Natural killer cell (primary cell): ENCODE measurements around the gene GPATCH2L. TPM values are rescaled to one million over a fixed set of nuclear protein-coding genes. Genes with fewer than 3 reads are reported as not detected.

ENCODE experiments used
- ATAC-seq, 3 donors: fragments of 150-1000 bp in 2 of 3; fragments of 200-7000 bp in 1 of 3; cut with Tn5 transposase; 1 replicate in 1 of 3; 2 replicates in 2 of 3; pipeline ENCODE4 v1.10.0; 2021; ENCODE audit warnings: mild to moderate bottlenecking in 2 of 3, moderate library complexity in 2 of 3
- DNase-seq, 2 donors: peaks; one replicate each; pipeline versions ENCODE4 v3.0.0 to v3.0.0-alpha.2; 2013 to 2021; ENCODE audit warnings: mixed read lengths in 1 of 2
- H3K27ac ChIP-seq: one replicate; pipeline ENCODE4 v1.5.1; 2013; ENCODE audit warnings: mild to moderate bottlenecking, low read length
- H3K27me3 ChIP-seq: one replicate; pipeline ENCODE4 v1.6.1; 2013; ENCODE audit warnings: low read length; ENCODE audit not compliant: control insufficient read depth, insufficient read depth
- H3K36me3 ChIP-seq: one replicate; pipeline ENCODE4 v1.6.1; 2013; ENCODE audit warnings: low read length; ENCODE audit not compliant: control insufficient read depth, insufficient read depth
- H3K4me1 ChIP-seq: one replicate; pipeline ENCODE4 v1.6.1; 2013; ENCODE audit warnings: low read length; ENCODE audit not compliant: control insufficient read depth, insufficient read depth
- H3K4me3 ChIP-seq: one replicate; pipeline ENCODE4 v1.5.1; 2013; ENCODE audit warnings: low read length
- H3K9me3 ChIP-seq: one replicate; pipeline ENCODE4 v1.6.1; 2013; ENCODE audit warnings: low read length; ENCODE audit not compliant: control insufficient read depth, insufficient read depth
- H3K27ac Mint-ChIP-seq, 2 donors: one replicate each; pipeline ENCODE4 v1.8.0; 2022; ENCODE audit warnings: mild to moderate bottlenecking in 2 of 2, mixed read lengths in 2 of 2, moderate library complexity in 1 of 2
- H3K27me3 Mint-ChIP-seq, 2 donors: one replicate each; pipeline ENCODE4 v1.8.0; 2022; ENCODE audit warnings: low read depth in 2 of 2, mixed read lengths in 2 of 2
- H3K36me3 Mint-ChIP-seq: one replicate; pipeline ENCODE4 v1.8.0; 2022; ENCODE audit warnings: mixed read lengths
- H3K4me1 Mint-ChIP-seq, 2 donors: one replicate each; pipeline ENCODE4 v1.8.0; 2022; ENCODE audit warnings: mixed read lengths in 2 of 2
- H3K4me3 Mint-ChIP-seq: one replicate; pipeline ENCODE4 v1.8.0; 2022; ENCODE audit warnings: mild to moderate bottlenecking, moderate library complexity, mixed read lengths
- H3K9me3 Mint-ChIP-seq, 2 donors: one replicate each; pipeline ENCODE4 v1.8.0; 2022; ENCODE audit warnings: mixed read lengths in 2 of 2
- WGBS: methylation state at CpG from one replicate; pipeline ENCODE4 v1.1.7; 2013; ENCODE audit warnings: missing lambda C conversion rate; ENCODE audit not compliant: insufficient coverage; 5-methylcytosine and 5-hydroxymethylcytosine counted together
- intact Hi-C: fragments of 100-400 bp; cut with micrococcal nuclease; formaldehyde crosslinking; loops from one replicate; pipeline ENCODE4 v1.14.2; 2022
- total RNA-seq, 4 donors: library from RNA; stranded (reverse); fragments of 120-200 nt in 1 of 4; gene quantifications; one replicate each; pipeline versions ENCODE4 v1.2.3 to v1.2.4, GENCODE V29; 2013 to 2022
- TF ChIP-seq, protein P1 (sequence below): fragments of 200-600 bp; IDR thresholded peaks from one replicate; pipeline ENCODE4 v1.8.0; 2022; ENCODE audit warnings: antibody characterized with exemption

GPATCH2L gene
- total RNA-seq, 3 donors from 2014 or later (not counting 1 experiment from before 2014, with no cell fraction given), result 69.1 to 111 (median 90.4) TPM

DNA sequence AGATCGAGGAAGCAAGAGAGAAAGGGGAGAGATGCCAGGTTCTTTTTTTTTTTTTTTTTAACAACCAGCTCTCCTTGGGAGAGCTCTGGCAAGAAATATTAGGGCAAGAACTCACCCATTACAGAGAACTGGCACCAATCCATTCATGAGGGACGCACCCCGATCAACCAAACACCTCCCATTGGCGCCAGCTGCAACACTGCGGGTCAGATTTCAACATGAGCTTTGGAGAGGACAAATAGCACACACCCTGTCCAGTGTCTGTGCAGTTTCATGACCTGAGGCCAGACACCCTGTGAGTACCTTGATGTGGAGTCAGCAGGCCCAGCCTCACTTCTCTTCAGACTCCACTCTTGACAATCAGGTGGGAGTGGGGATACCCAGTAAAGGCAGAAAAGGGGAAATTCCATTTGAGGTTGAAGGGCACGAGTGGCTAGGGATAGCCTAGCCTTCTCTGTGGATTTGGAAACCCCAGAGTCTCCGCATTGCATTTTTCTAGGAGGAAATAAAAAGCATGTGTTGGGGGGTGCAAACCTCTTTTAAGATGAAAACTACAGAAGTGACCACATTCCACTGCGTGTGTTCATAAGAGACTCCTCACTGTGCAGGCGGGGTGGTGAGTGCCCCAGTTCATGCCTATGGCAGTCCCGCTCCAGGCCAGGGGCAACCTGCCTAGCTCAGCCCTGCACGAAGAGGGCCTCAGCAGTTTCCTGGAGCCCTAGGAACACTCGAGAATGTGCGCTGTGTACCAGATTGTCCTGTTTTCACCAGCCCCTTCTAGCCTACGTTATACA lies 42.4 kb upstream of the GPATCH2L start:
- Mint-ChIP-seq H3K27ac (no peak overlapping the region), H3K9me3 (no peaks in the 10 kb centered on the region), H3K4me1 (no peaks in the 10 kb centered on the region), H3K4me3 (no peak overlapping the region), H3K27me3 (peaks cover 3 to 12% of the 10 kb centered on the region in 2 donors), H3K36me3 (no peaks in the 10 kb centered on the region)
- H3K9me3 ChIP-seq, result no peaks in the 10 kb centered on the region
- TF ChIP-seq, protein P1, sequence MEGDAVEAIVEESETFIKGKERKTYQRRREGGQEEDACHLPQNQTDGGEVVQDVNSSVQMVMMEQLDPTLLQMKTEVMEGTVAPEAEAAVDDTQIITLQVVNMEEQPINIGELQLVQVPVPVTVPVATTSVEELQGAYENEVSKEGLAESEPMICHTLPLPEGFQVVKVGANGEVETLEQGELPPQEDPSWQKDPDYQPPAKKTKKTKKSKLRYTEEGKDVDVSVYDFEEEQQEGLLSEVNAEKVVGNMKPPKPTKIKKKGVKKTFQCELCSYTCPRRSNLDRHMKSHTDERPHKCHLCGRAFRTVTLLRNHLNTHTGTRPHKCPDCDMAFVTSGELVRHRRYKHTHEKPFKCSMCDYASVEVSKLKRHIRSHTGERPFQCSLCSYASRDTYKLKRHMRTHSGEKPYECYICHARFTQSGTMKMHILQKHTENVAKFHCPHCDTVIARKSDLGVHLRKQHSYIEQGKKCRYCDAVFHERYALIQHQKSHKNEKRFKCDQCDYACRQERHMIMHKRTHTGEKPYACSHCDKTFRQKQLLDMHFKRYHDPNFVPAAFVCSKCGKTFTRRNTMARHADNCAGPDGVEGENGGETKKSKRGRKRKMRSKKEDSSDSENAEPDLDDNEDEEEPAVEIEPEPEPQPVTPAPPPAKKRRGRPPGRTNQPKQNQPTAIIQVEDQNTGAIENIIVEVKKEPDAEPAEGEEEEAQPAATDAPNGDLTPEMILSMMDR, result no peak
- ATAC-seq (no peak), DNase-seq (no peak)
- no peaks in the 10 kb centered on the region for H3K36me3 ChIP-seq
- intact Hi-C loops, result no loop called here
- 86% methylated on average over 13 of the region's 14 CpGs for WGBS
- H3K27me3 ChIP-seq, result no peaks in the 10 kb centered on the region
- H3K27ac ChIP-seq, result no peak overlapping the region
- H3K4me1 ChIP-seq, result no peaks in the 10 kb centered on the region
- no peak overlapping the region for H3K4me3 ChIP-seq

DNA sequence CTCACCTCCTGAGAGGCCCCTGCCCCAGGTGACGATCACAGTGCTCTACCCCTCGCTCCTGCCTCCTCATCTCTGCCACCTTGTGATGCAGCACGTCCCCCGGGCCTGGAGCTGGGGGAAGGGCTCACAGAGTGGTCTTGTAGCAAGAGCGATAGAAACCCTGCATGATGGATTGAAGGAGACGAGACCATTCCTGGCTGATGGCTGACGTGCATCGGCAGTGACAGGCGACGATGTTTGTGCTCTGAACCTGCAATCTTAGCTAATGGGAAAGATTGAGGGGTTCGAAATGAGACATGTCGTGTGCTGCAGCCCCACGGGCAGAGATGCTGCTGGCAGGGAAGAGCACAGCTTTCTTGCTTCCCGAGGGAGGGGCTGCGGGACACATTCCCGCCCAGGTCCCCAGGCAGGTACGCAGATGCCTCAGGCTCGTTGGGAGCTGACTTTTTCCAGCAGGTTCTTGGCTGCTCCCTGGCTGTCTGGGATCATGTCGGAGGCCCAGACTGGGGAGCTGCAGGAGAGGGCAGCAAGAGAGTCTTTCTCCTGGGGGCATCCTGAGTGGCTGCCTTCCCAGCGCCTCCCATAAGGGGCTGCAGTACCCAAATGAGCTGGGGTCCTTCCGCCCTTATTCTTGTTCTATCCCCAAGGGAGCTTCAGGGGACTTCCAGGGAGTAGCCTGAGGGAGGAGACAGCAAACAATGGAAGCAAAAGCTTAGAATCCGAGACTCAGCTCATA lies 38.7 kb upstream of the GPATCH2L start:
- H3K27me3 Mint-ChIP-seq, result peaks cover 9 to 28% of the 10 kb centered on the region in 2 donors
- intact Hi-C loops, result no loop called here
- WGBS, result 71% methylated on average over 22 of the region's 22 CpGs
- Histone ChIP-seq H3K27me3 (no peaks in the 10 kb centered on the region), H3K27ac (no peak overlapping the region), H3K36me3 (no peaks in the 10 kb centered on the region), H3K9me3 (no peaks in the 10 kb centered on the region), H3K4me3 (no peak overlapping the region), H3K4me1 (no peaks in the 10 kb centered on the region)
- H3K36me3 Mint-ChIP-seq, result no peaks in the 10 kb centered on the region
- H3K27ac Mint-ChIP-seq, result no peak overlapping the region
- ATAC-seq, result no peak
- no peak overlapping the region for H3K4me3 Mint-ChIP-seq
- no peak for DNase-seq
- no peaks in the 10 kb centered on the region for H3K9me3 Mint-ChIP-seq
- H3K4me1 Mint-ChIP-seq, result no peaks in the 10 kb centered on the region
- TF ChIP-seq, protein P1, result no peak

DNA sequence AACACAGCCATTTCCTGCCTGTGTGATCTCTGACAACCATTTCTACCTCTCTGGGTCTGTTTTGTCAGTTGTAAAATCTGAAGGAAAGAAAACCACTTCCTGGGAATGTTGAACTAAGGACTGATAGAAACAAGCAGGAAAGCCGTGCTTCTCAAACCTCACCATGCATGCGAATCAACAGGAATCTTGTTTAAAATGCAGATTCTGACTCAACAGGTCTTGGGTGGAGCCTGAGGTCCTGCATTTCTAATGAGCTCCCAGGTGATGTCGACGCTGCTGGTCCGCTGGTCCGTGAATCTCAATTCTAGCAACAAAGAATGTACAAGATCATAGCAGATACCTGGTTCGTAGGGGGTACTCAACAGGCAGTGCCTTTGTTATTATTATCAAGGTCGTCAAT lies 38.0 kb upstream of the GPATCH2L start:
- DNase-seq (no peak), ATAC-seq (no peak)
- no peak overlapping the region for H3K27ac ChIP-seq
- no peaks in the 10 kb centered on the region for H3K9me3 ChIP-seq
- no peaks in the 10 kb centered on the region for H3K9me3 Mint-ChIP-seq
- intact Hi-C loops, result no loop called here
- H3K27me3 ChIP-seq, result no peaks in the 10 kb centered on the region
- TF ChIP-seq, protein P1, result no peak
- no peaks in the 10 kb centered on the region for H3K4me1 ChIP-seq
- no peak overlapping the region for H3K4me3 ChIP-seq
- H3K4me1 Mint-ChIP-seq, result no peaks in the 10 kb centered on the region
- H3K27me3 Mint-ChIP-seq, result peaks cover 9 to 28% of the 10 kb centered on the region in 2 donors
- H3K4me3 Mint-ChIP-seq, result no peak overlapping the region
- H3K27ac Mint-ChIP-seq, result no peak overlapping the region
- H3K36me3 ChIP-seq, result no peaks in the 10 kb centered on the region
- no peaks in the 10 kb centered on the region for H3K36me3 Mint-ChIP-seq
- 35% methylated on average over 8 of the region's 8 CpGs for WGBS
